HepG2 (cell line): ENCODE measurements around the gene TFG.

Experiments
- EP300 ChIP-seq, 3 experiments: sonication (generic) in 1 of 3; formaldehyde crosslinking in 1 of 3; IDR thresholded peaks; 2 replicates each; pipeline versions ENCODE4 v1.5.1 to v1.6.1; 2011 to 2020; ENCODE audit warnings: low read depth in 2 of 3, low read length in 2 of 3, borderline replicate concordance in 1 of 3, improper control_type of control experiment in 1 of 3, mild to moderate bottlenecking in 1 of 3, missing genetic modification reagents in 1 of 3, moderate library complexity in 1 of 3
- NR1H2 ChIP-seq: sonication (generic); formaldehyde crosslinking; IDR thresholded peaks from 2 replicates; pipeline ENCODE4 v1.8.1; 2022; ENCODE audit warnings: low read depth, missing genetic modification reagents, borderline replicate concordance
- PHF8 ChIP-seq: sonication (generic); formaldehyde crosslinking; IDR thresholded peaks from 2 replicates; pipeline ENCODE4 v1.5.0; 2020; ENCODE audit warnings: missing genetic modification reagents

DNA sequence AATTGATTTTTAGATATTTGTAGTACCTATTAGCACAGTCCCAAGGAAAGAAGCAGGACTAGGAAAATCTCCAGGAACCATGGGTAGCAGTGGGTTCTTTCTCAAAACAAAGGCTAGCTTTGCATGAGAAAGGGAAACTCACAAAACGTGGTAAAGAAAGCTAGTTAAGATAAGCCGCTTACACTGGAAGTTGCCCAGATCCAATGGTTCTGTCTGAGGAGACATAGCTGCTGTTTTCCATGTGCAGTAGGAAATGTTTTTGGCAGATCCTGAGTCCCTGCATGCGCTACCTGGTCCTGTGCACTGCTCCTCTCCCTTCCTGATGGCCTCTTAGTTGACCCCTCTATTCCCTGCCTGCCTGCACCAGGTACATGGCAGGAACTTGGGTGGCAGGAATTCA lies 60.4 kb downstream of the TFG start:
- TF ChIP-seq PHF8 (CRISPR knock-in tag), result no peak
- no peak for TF ChIP-seq NR1H2 (CRISPR knock-in tag)
- TF ChIP-seq EP300 (IDR thresholded peaks at IDR 0.05; ENCODE audit: low read depth in 2 of 2, low read length in 2 of 2), result no peak
- TF ChIP-seq EP300 (CRISPR knock-in tag; IDR thresholded peaks at IDR 0.05; ENCODE audit: borderline replicate concordance), result no peak
